Measurements from ENCODE around the gene TEX29. TPM values are rescaled to one million over a fixed set of nuclear protein-coding genes. Genes with fewer than 3 reads are reported as not detected.

The TEX29 gene
- total RNA-seq, 1 donor from 2014 or later = 0.54 TPM

GRCh38 chr13:111353508-111353907, 33.1 kb downstream of the TEX29 start:
- H3K9me3 Mint-ChIP-seq (ENCODE audit: unreplicated experiment) = no peaks in the 10 kb centered on the region
- H3K27me3 Mint-ChIP-seq (ENCODE audit: unreplicated experiment) = no peaks in the 10 kb centered on the region
- H3K36me3 Mint-ChIP-seq (ENCODE audit: low read depth, unreplicated experiment) = peaks cover 4% of the 10 kb centered on the region
- no peak overlapping the region for H3K27ac Mint-ChIP-seq (ENCODE audit: unreplicated experiment)
- no peak for DNase-seq (ENCODE audit: low spot score)
- TF ChIP-seq CTCF (IDR thresholded peaks at IDR 0.05; ENCODE audit: unreplicated experiment) = no peak
- no peaks in the 10 kb centered on the region for H3K4me1 Mint-ChIP-seq (ENCODE audit: unreplicated experiment)
- H3K4me3 Mint-ChIP-seq (ENCODE audit: unreplicated experiment) = no peak overlapping the region

- H3K4me3 Mint-ChIP-seq (ENCODE audit: unreplicated experiment) = no peak overlapping the region
- no peaks in the 10 kb centered on the region for H3K9me3 Mint-ChIP-seq (ENCODE audit: unreplicated experiment)
- TF ChIP-seq CTCF (IDR thresholded peaks at IDR 0.05; ENCODE audit: unreplicated experiment) = no peak
- H3K27me3 Mint-ChIP-seq (ENCODE audit: unreplicated experiment) = no peaks in the 10 kb centered on the region
- no peaks in the 10 kb centered on the region for H3K4me1 Mint-ChIP-seq (ENCODE audit: unreplicated experiment)
- DNase-seq (ENCODE audit: low spot score) = no peak
- H3K36me3 Mint-ChIP-seq (ENCODE audit: low read depth, unreplicated experiment) = no peaks in the 10 kb centered on the region
- no peak overlapping the region for H3K27ac Mint-ChIP-seq (ENCODE audit: unreplicated experiment)
These were observed 34.3 kb downstream of the TEX29 start for GRCh38 chr13:111354789-111355188.

- no peak for DNase-seq (ENCODE audit: low spot score)
- Mint-ChIP-seq H3K36me3 (ENCODE audit: low read depth, unreplicated experiment) (no peaks in the 10 kb centered on the region), H3K9me3 (ENCODE audit: unreplicated experiment) (no peaks in the 10 kb centered on the region), H3K4me1 (ENCODE audit: unreplicated experiment) (no peaks in the 10 kb centered on the region), H3K27ac (ENCODE audit: unreplicated experiment) (no peak overlapping the region), H3K4me3 (ENCODE audit: unreplicated experiment) (no peak overlapping the region), H3K27me3 (ENCODE audit: unreplicated experiment) (peaks cover 2% of the 10 kb centered on the region)
- TF ChIP-seq CTCF (IDR thresholded peaks at IDR 0.05; ENCODE audit: unreplicated experiment) = no peak
These were observed 36.4 kb downstream of the TEX29 start for GRCh38 chr13:111356795-111357194.

GRCh38 chr13:111359237-111359915, 38.9 kb downstream of the TEX29 start:
- H3K27ac Mint-ChIP-seq (ENCODE audit: unreplicated experiment) = no peak overlapping the region
- no peaks in the 10 kb centered on the region for H3K9me3 Mint-ChIP-seq (ENCODE audit: unreplicated experiment)
- peaks cover 2% of the 10 kb centered on the region for H3K27me3 Mint-ChIP-seq (ENCODE audit: unreplicated experiment)
- no peak for TF ChIP-seq CTCF (IDR thresholded peaks at IDR 0.05; ENCODE audit: unreplicated experiment)
- H3K4me1 Mint-ChIP-seq (ENCODE audit: unreplicated experiment) = no peaks in the 10 kb centered on the region
- DNase-seq (ENCODE audit: low spot score) = no peak
- no peaks in the 10 kb centered on the region for H3K36me3 Mint-ChIP-seq (ENCODE audit: low read depth, unreplicated experiment)
- no peak overlapping the region for H3K4me3 Mint-ChIP-seq (ENCODE audit: unreplicated experiment)

- Mint-ChIP-seq H3K4me3 (ENCODE audit: unreplicated experiment) (no peak overlapping the region), H3K27me3 (ENCODE audit: unreplicated experiment) (peaks cover 2% of the 10 kb centered on the region), H3K27ac (ENCODE audit: unreplicated experiment) (no peak overlapping the region), H3K9me3 (ENCODE audit: unreplicated experiment) (no peaks in the 10 kb centered on the region), H3K4me1 (ENCODE audit: unreplicated experiment) (no peaks in the 10 kb centered on the region), H3K36me3 (ENCODE audit: low read depth, unreplicated experiment) (no peaks in the 10 kb centered on the region)
- TF ChIP-seq CTCF (IDR thresholded peaks at IDR 0.05; ENCODE audit: unreplicated experiment) = no peak
- no peak for DNase-seq (ENCODE audit: low spot score)
These were observed 39.5 kb downstream of the TEX29 start for GRCh38 chr13:111359930-111360329.
